Transverse colon (tissue), 4 donors: ENCODE data around the gene VSTM2L. TPM values are rescaled to one million over a fixed set of nuclear protein-coding genes. Genes with fewer than 3 reads are reported as not detected.

Experiments used
- DNase-seq: peaks from one replicate; pipeline ENCODE4 v3.0.0-alpha.2; 2019
- H3K27ac ChIP-seq, 4 donors: fragments of 200-600 bp; sonication (generic); 2 replicates each; pipeline ENCODE4 v1.5.1; 2016 to 2018; ENCODE audit warnings: inconsistent platforms in 4 of 4
- H3K27me3 ChIP-seq: fragments of 200-600 bp; sonication (generic); 2 replicates; pipeline ENCODE4 v1.5.1; 2017; ENCODE audit warnings: inconsistent platforms
- H3K36me3 ChIP-seq, 4 donors: fragments of 200-600 bp; sonication (generic); 2 replicates each; pipeline ENCODE4 v1.5.1; 2017 to 2019; ENCODE audit warnings: inconsistent platforms in 4 of 4
- H3K4me1 ChIP-seq, 4 donors: fragments of 200-600 bp; sonication (generic); 2 replicates each; pipeline ENCODE4 v1.5.1; 2017 to 2020; ENCODE audit warnings: inconsistent platforms in 4 of 4
- H3K4me3 ChIP-seq, 4 donors: fragments of 200-600 bp; sonication (generic); 1 replicate in 1 of 4; 2 replicates in 3 of 4; pipeline versions ENCODE4 v1.5.1 to v1.6.1; 2017 to 2019; ENCODE audit warnings: inconsistent platforms in 4 of 4
- H3K9me3 ChIP-seq, 2 donors: fragments of 200-600 bp; sonication (generic); 2 replicates each; pipeline ENCODE4 v1.5.1; 2017 to 2019; ENCODE audit warnings: inconsistent platforms in 2 of 2
- EP300 ChIP-seq: sonication (generic); formaldehyde crosslinking; IDR thresholded peaks from one replicate; pipeline ENCODE4 v1.6.1; 2017; ENCODE audit warnings: antibody characterized with exemption, low read depth
- POLR2A ChIP-seq: fragments of 450-650 bp; IDR thresholded peaks from one replicate; pipeline ENCODE4 v1.6.1; 2016; ENCODE audit warnings: antibody characterized with exemption, mild to moderate bottlenecking, moderate library complexity
- POLR2AphosphoS5 ChIP-seq, 3 donors: sonication (generic); formaldehyde crosslinking; IDR thresholded peaks; one replicate each; pipeline ENCODE4 v1.6.1; 2016; ENCODE audit warnings: antibody characterized with exemption in 3 of 3
- WGBS, 2 donors: methylation state at CpG; one replicate each; pipeline ENCODE4 v1.1.5; 2018; ENCODE audit warnings: low coverage in 1 of 2; 5-methylcytosine and 5-hydroxymethylcytosine counted together
- in situ Hi-C, 4 donors: fragments of 200-750 bp; cut with MboI; loops; one replicate each; pipeline versions ENCODE4 v1.15.0 to v1.15.1; 2017; ENCODE audit warnings: low sequenced_read_pairs in 3 of 4, low pct_ligation_motif_present in 1 of 4, low pct_unique_long_range_greater_than_20kb in 1 of 4
- intact Hi-C: fragments of 100-400 bp; cut with DNase I; formaldehyde crosslinking; loops from one replicate; pipeline ENCODE4 v1.15.1; 2023; ENCODE audit warnings: low total_unique reads
- total RNA-seq, 4 donors: library from RNA; depleted of rRNA; stranded (reverse); fragments of >200 nt; gene quantifications; one replicate each; pipeline ENCODE4 v1.1.0, GENCODE V29; 2016
- TF ChIP-seq, protein P1 (sequence below), 5 experiments: fragments of 200-600 bp in 3 of 5; fragments of 450-650 bp in 2 of 5; sonication (generic) in 3 of 5; IDR thresholded peaks; 1 replicate in 2 of 5; 2 replicates in 3 of 5; pipeline ENCODE4 v1.5.1; 2016 to 2017; ENCODE audit warnings: antibody characterized with exemption in 5 of 5, inconsistent platforms in 3 of 5, mild to moderate bottlenecking in 2 of 5, moderate library complexity in 1 of 5

Gene VSTM2L
- total RNA-seq, 4 donors from 2014 or later: 3.0 to 6.6 (median 3.0) TPM; not detected in 1

DNA sequence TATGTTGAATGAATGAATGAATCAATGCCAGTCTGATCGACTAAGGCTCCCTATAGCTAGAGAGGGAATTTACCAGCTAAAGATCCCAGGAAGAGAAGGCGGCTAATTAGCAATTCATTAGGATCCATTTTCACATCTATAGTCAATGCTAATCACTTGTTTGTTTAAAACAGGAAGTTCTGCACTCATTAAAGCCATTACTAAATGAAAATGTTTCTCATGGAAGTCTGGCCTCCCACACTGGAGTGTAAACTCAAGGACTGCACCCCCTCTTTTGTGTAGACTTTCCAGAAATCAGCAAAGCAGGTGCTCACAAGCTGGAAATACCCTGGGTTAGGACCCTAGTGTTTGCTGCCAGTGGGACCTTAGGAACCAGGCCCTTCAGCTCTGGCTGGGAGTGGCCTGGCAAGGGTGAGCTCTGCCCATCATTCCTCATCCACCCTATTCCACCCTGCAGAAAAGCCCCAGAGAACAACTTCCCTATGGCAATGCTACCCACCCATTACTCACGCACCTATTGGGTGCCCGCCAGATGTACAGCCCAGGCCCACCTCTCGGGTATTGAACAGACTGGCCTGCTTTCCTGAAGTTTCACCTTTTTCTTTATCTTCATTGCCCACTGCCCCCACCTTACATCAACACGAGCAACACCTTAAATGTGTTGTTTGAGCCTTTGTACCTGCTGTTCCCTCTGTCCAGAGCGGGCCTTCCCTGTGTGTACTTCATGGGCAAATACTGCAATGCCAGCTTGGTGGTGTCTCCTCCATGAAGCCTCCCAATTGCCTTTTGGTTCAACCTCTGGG is 69.5 kb downstream of the VSTM2L start:
- Histone ChIP-seq H3K27ac (no peak overlapping the region), H3K27me3 (no peaks in the 10 kb centered on the region), H3K4me1 (no peaks in the 10 kb centered on the region), H3K36me3 (no peaks in the 10 kb centered on the region), H3K9me3 (no peaks in the 10 kb centered on the region), H3K4me3 (no peak overlapping the region)
- in situ Hi-C loops: no loop called here
- intact Hi-C loops: no loop called here
- WGBS, 2 donors: 84 to 90% methylated on average over 4 to 7 of the region's 7 CpGs
- TF ChIP-seq, protein P1, sequence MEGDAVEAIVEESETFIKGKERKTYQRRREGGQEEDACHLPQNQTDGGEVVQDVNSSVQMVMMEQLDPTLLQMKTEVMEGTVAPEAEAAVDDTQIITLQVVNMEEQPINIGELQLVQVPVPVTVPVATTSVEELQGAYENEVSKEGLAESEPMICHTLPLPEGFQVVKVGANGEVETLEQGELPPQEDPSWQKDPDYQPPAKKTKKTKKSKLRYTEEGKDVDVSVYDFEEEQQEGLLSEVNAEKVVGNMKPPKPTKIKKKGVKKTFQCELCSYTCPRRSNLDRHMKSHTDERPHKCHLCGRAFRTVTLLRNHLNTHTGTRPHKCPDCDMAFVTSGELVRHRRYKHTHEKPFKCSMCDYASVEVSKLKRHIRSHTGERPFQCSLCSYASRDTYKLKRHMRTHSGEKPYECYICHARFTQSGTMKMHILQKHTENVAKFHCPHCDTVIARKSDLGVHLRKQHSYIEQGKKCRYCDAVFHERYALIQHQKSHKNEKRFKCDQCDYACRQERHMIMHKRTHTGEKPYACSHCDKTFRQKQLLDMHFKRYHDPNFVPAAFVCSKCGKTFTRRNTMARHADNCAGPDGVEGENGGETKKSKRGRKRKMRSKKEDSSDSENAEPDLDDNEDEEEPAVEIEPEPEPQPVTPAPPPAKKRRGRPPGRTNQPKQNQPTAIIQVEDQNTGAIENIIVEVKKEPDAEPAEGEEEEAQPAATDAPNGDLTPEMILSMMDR (IDR thresholded peaks at IDR 0.05): no peak
- no peak for DNase-seq

DNA sequence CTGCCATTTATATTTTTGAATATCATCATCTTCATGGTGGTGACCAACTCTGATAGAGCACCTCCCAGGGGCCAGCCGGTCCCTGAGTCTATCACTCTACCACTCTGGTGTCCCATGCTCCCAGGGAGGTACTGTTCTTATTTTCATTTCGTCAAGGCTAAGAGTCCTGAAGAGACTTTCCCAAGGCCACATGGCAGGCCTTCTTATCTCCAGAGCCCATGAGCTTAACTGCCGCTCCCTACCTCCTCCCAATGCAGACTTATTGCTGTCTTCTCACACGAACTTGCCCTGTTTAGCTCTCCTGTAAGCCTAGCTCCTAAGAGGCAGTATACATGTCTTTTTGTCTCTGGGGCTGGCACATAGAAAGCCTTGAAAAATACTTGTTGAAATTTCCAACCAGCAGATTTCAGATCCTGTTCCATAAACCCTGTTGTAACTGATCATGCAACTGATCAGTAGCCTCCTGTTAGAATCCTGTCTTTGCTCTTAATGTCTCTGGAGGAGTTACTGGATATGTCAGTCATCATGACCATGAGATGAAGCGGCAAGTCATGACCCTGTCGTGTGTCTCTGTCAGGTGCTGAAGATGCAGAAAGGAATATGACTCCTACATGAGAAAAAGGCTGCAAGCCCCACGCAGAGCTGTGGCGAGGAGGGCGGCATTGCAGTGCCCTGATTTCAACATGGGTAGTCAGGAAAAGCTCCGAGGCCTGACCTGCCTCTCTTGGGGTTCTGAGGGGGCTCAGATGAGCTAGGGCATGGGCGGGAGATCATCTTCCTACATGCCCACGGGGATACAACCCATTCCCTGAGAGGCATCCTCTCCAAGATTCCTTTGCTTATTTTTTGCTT is 70.4 kb downstream of the VSTM2L start:
- in situ Hi-C loops (no loop called here), intact Hi-C loops (no loop called here)
- no peak overlapping the region for H3K4me3 ChIP-seq
- no peaks in the 10 kb centered on the region for H3K27me3 ChIP-seq
- H3K36me3 ChIP-seq: no peaks in the 10 kb centered on the region
- DNase-seq: no peak
- H3K9me3 ChIP-seq: no peaks in the 10 kb centered on the region
- TF ChIP-seq, protein P1 (IDR thresholded peaks at IDR 0.05): no peak
- TF ChIP-seq EP300: no peak
- no peak for TF ChIP-seq POLR2A
- no peak for TF ChIP-seq POLR2AphosphoS5 (IDR thresholded peaks at IDR 0.05)
- no peak overlapping the region for H3K27ac ChIP-seq
- WGBS, 2 donors: 89 to 93% methylated on average over 5 to 12 of the region's 12 CpGs
- H3K4me1 ChIP-seq: no peaks in the 10 kb centered on the region

DNA sequence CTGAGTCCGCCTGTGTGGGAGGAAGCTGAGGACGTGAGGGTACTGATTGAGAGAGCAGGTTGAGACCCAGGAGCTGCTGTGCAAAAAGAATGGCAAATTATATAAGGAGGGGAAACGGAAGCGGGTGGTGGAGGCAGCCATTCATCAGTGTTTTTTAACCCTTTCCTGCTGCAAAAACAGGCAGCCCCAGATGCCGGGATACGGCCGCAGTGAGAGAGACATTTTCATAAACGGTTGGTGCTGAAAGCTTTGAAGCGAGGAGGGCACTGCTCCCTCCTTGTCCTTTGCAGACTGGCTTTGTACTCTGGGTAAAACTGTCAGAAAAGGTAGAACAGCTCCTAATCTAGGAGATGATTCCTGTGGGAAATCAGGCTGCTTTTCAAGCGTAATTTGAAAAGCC is 74.0 kb downstream of the VSTM2L start:
- TF ChIP-seq EP300 (no peak), POLR2A (no peak), POLR2AphosphoS5 (IDR thresholded peaks at IDR 0.05) (no peak)
- TF ChIP-seq, protein P1 (IDR thresholded peaks at IDR 0.05): no peak
- no peak overlapping the region for H3K4me3 ChIP-seq
- intact Hi-C loops: no loop called here
- H3K27ac ChIP-seq: no peak overlapping the region
- in situ Hi-C loops: loop anchor here in 2 of 4 donors (25.0 kb wide), 1 partner anchor 415 kb away; no protein-coding TSS in a partner anchor
- WGBS, 2 donors: 65 to 90% methylated on average over 3 to 10 of the region's 10 CpGs
- no peaks in the 10 kb centered on the region for H3K9me3 ChIP-seq
- no peaks in the 10 kb centered on the region for H3K27me3 ChIP-seq
- H3K36me3 ChIP-seq: peaks cover 0 to 3% (median 0%) of the 10 kb centered on the region in 4 donors
- H3K4me1 ChIP-seq: no peaks in the 10 kb centered on the region
- no peak for DNase-seq

DNA sequence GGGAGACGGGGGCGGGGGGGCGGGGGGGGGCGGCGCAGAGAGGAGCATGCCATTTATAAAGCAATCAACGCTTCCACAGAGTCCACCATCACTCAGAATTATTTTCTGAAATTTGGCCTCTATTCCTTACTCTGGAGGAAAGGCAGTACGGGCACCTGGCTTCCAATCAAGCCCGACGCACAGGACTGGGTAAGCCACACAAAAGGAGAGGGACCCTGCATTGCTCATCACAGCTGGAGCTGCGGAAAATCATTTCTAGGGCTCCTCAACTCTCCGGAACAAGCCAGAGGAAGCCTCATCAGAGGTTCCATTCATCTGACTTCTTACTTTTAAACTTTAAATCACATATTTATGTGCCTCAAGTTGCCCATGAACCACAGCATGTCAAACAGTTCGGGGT is 74.4 kb downstream of the VSTM2L start:
- Histone ChIP-seq H3K9me3 (no peaks in the 10 kb centered on the region), H3K36me3 (peaks cover 0 to 3% (median 0%) of the 10 kb centered on the region in 4 donors), H3K27ac (no peak overlapping the region), H3K27me3 (no peaks in the 10 kb centered on the region), H3K4me3 (no peak overlapping the region), H3K4me1 (no peaks in the 10 kb centered on the region)
- in situ Hi-C loops (loop anchor here in 2 of 4 donors (25.0 kb wide), 1 partner anchor 415 kb away; no protein-coding TSS in a partner anchor), intact Hi-C loops (no loop called here)
- TF ChIP-seq POLR2A (no peak), EP300 (no peak), POLR2AphosphoS5 (IDR thresholded peaks at IDR 0.05) (no peak)
- TF ChIP-seq, protein P1 (IDR thresholded peaks at IDR 0.05): no peak
- DNase-seq: no peak
- WGBS, 2 donors: 49 to 60% methylated on average over 1 to 12 of the region's 12 CpGs
